ENCODE data around the gene CEP192.

- TF ChIP-seq YY1 (IDR thresholded peaks at IDR 0.05; ENCODE audit: insufficient read depth, insufficient read length) (no peak), SUZ12 (IDR thresholded peaks at IDR 0.05; ENCODE audit: extremely low read depth, insufficient read depth, insufficient read length) (no peak)
Observed at GRCh38 chr18:13137670-13138419, 146.7 kb downstream of the CEP192 start.

All from NT2/D1 (cell line).